SK-N-SH treated with all-trans-retinoic acid at 6 μM for 48 hours (cell line): Measurements from ENCODE around the gene BROX.

ENCODE experiments used
- CSDC2 ChIP-seq: fragments of 250-450 bp; sonication (Bioruptor Pico); IDR thresholded peaks from 2 replicates; pipeline ENCODE4 v1.5.0; 2020; ENCODE audit warnings: mild to moderate bottlenecking, moderate library complexity
- GLIS3 ChIP-seq: fragments of 250-450 bp; sonication (Bioruptor Pico); IDR thresholded peaks from 2 replicates; pipeline ENCODE4 v1.5.0; 2020; ENCODE audit warnings: mild to moderate bottlenecking, moderate library complexity
- PPARA ChIP-seq: fragments of 250-450 bp; sonication (Bioruptor Pico); IDR thresholded peaks from 2 replicates; pipeline ENCODE4 v1.5.0; 2020; ENCODE audit warnings: mild to moderate bottlenecking, borderline replicate concordance
- RARB ChIP-seq: fragments of 250-450 bp; sonication (Bioruptor Pico); IDR thresholded peaks from 2 replicates; pipeline ENCODE4 v1.8.0; 2021; ENCODE audit warnings: mild to moderate bottlenecking, moderate library complexity
- TOX ChIP-seq: fragments of 250-450 bp; sonication (Bioruptor Pico); IDR thresholded peaks from 2 replicates; pipeline ENCODE4 v1.8.0; 2021; ENCODE audit warnings: mild to moderate bottlenecking, moderate library complexity, borderline replicate concordance
- ZC3H10 ChIP-seq: fragments of 250-450 bp; sonication (Bioruptor Pico); IDR thresholded peaks from 2 replicates; pipeline ENCODE4 v1.5.1; 2021; ENCODE audit warnings: mild to moderate bottlenecking, moderate library complexity
- ZFP3 ChIP-seq: fragments of 250-450 bp; sonication (Bioruptor Pico); IDR thresholded peaks from 2 replicates; pipeline ENCODE4 v1.5.0; 2020; ENCODE audit warnings: mild to moderate bottlenecking, moderate library complexity
- ZFP30 ChIP-seq: fragments of 450-650 bp; formaldehyde crosslinking; IDR thresholded peaks from 2 replicates; pipeline ENCODE4 v1.5.0; 2022; ENCODE audit warnings: mild to moderate bottlenecking, moderate library complexity
- ZNF565 ChIP-seq: fragments of 450-650 bp; formaldehyde crosslinking; conservative IDR thresholded peaks from 2 replicates; pipeline ENCODE4 v1.5.0; 2020; ENCODE audit warnings: low read depth, mild to moderate bottlenecking, moderate library complexity
- ZNF70 ChIP-seq: fragments of 450-650 bp; formaldehyde crosslinking; IDR thresholded peaks from 2 replicates; pipeline ENCODE4 v1.5.0; 2020; ENCODE audit warnings: mild to moderate bottlenecking, moderate library complexity
- ZNF8 ChIP-seq: fragments of 450-650 bp; formaldehyde crosslinking; IDR thresholded peaks from 2 replicates; pipeline ENCODE4 v1.5.0; 2020; ENCODE audit warnings: mild to moderate bottlenecking, moderate library complexity
- TF ChIP-seq, protein P1 (sequence below): fragments of 250-450 bp; sonication (Bioruptor Pico); IDR thresholded peaks from 2 replicates; pipeline ENCODE4 v1.5.0; 2020; ENCODE audit warnings: mild to moderate bottlenecking, moderate library complexity
- TF ChIP-seq, protein P2 (sequence below): fragments of 250-450 bp; sonication (Bioruptor Pico); IDR thresholded peaks from 2 replicates; pipeline ENCODE4 v1.8.0; 2020; ENCODE audit warnings: mild to moderate bottlenecking, moderate library complexity, borderline replicate concordance

DNA sequence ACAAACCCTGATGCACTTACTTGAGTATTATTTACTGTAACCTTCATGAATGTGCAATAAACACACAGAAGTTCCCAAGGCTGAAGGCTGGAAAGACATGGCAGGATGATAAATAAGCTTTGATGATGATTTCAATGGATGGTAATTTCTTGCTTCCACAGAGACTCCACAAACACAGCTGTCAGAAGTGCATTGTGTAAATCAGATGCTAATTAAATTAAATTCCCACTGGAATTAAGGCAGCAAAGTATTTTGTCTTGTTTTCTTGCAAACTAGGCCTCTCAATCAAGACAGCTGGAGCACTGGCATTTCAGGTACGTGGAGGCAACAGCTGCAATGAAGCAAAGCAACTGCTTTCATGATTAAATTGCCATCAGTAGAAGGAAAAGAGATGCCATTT lies 48.7 kb downstream of the BROX start:
- TF ChIP-seq ZC3H10 (CRISPR knock-in tag): no peak
- TF ChIP-seq, protein P1, sequence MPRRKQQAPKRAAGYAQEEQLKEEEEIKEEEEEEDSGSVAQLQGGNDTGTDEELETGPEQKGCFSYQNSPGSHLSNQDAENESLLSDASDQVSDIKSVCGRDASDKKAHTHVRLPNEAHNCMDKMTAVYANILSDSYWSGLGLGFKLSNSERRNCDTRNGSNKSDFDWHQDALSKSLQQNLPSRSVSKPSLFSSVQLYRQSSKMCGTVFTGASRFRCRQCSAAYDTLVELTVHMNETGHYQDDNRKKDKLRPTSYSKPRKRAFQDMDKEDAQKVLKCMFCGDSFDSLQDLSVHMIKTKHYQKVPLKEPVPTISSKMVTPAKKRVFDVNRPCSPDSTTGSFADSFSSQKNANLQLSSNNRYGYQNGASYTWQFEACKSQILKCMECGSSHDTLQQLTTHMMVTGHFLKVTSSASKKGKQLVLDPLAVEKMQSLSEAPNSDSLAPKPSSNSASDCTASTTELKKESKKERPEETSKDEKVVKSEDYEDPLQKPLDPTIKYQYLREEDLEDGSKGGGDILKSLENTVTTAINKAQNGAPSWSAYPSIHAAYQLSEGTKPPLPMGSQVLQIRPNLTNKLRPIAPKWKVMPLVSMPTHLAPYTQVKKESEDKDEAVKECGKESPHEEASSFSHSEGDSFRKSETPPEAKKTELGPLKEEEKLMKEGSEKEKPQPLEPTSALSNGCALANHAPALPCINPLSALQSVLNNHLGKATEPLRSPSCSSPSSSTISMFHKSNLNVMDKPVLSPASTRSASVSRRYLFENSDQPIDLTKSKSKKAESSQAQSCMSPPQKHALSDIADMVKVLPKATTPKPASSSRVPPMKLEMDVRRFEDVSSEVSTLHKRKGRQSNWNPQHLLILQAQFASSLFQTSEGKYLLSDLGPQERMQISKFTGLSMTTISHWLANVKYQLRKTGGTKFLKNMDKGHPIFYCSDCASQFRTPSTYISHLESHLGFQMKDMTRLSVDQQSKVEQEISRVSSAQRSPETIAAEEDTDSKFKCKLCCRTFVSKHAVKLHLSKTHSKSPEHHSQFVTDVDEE: no peak
- no peak for TF ChIP-seq ZNF565 (CRISPR knock-in tag)
- TF ChIP-seq, protein P2, sequence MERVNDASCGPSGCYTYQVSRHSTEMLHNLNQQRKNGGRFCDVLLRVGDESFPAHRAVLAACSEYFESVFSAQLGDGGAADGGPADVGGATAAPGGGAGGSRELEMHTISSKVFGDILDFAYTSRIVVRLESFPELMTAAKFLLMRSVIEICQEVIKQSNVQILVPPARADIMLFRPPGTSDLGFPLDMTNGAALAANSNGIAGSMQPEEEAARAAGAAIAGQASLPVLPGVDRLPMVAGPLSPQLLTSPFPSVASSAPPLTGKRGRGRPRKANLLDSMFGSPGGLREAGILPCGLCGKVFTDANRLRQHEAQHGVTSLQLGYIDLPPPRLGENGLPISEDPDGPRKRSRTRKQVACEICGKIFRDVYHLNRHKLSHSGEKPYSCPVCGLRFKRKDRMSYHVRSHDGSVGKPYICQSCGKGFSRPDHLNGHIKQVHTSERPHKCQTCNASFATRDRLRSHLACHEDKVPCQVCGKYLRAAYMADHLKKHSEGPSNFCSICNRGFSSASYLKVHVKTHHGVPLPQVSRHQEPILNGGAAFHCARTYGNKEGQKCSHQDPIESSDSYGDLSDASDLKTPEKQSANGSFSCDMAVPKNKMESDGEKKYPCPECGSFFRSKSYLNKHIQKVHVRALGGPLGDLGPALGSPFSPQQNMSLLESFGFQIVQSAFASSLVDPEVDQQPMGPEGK (CRISPR knock-in tag): no peak
- no peak for TF ChIP-seq ZFP3 (CRISPR knock-in tag)
- no peak for TF ChIP-seq CSDC2 (CRISPR knock-in tag)
- TF ChIP-seq ZNF70 (CRISPR knock-in tag): no peak
- TF ChIP-seq GLIS3 (CRISPR knock-in tag): no peak
- TF ChIP-seq PPARA: no peak
- no peak for TF ChIP-seq RARB (CRISPR knock-in tag)
- no peak for TF ChIP-seq ZFP30 (CRISPR knock-in tag)
- no peak for TF ChIP-seq TOX (CRISPR knock-in tag)
- TF ChIP-seq ZNF8: no peak
